B cell (primary cell): ENCODE data around the gene RAP1GAP2. TPM values are rescaled to one million over a fixed set of nuclear protein-coding genes. Genes with fewer than 3 reads are reported as not detected.

Source experiments
- ATAC-seq: fragments of 200-7000 bp; cut with Tn5 transposase; one replicate; pipeline ENCODE4 v1.10.0; 2021; ENCODE audit warnings: low read depth, mild to moderate bottlenecking, moderate number of reproducible peaks, moderate library complexity
- CTCF ChIA-PET: fragments of 350-600 bp; sonication (Branson Sonifier 250); formaldehyde crosslinking; loops from one replicate; lab custom pipeline; 2021; ENCODE audit warnings: antibody characterized with exemption, inconsistent platforms; lab: Charles Lee
- POLR2A ChIA-PET: fragments of 350-600 bp; sonication (Branson Sonifier 250); formaldehyde crosslinking; loops from one replicate; lab custom pipeline; 2021; ENCODE audit warnings: antibody characterized with exemption; lab: Charles Lee
- DNase-seq: peaks from one replicate; pipeline ENCODE4 v3.0.0; 2013
- H2AFZ ChIP-seq: 2 replicates; pipeline ENCODE4 v1.6.1; 2012; ENCODE audit warnings: mild to moderate bottlenecking, low read depth, low read length; ENCODE audit not compliant: insufficient read depth, poor library complexity, severe bottlenecking
- H3K27ac ChIP-seq, 2 donors: 1 replicate in 1 of 2; 2 replicates in 1 of 2; pipeline ENCODE4 v1.5.1; 2012 to 2013; ENCODE audit warnings: low read length in 2 of 2, mild to moderate bottlenecking in 2 of 2, moderate library complexity in 1 of 2
- H3K27me3 ChIP-seq, 4 experiments: fragments of 200-600 bp in 1 of 4; sonication (generic) in 1 of 4; replicated peaks in 1 of 4; 1 replicate in 2 of 4; 2 replicates in 2 of 4; pipeline versions ENCODE4 v1.6.1 to v1.7.0; 2013 to 2016; ENCODE audit warnings: low read length in 3 of 4, mild to moderate bottlenecking in 2 of 4, mixed read lengths in 1 of 4, moderate library complexity in 1 of 4; ENCODE audit not compliant: insufficient read depth in 4 of 4, control insufficient read depth in 3 of 4; ENCODE audit errors: control extremely low read depth in 1 of 4
- H3K36me3 ChIP-seq, 2 experiments: replicated peaks in 1 of 2; 1 replicate in 1 of 2; 2 replicates in 1 of 2; pipeline versions ENCODE4 v1.6.1 to v1.7.1; 2013; ENCODE audit warnings: low read length in 1 of 2; ENCODE audit not compliant: insufficient read depth in 2 of 2, control insufficient read depth in 1 of 2; ENCODE audit errors: control extremely low read depth in 1 of 2, extremely low read depth in 1 of 2
- H3K4me1 ChIP-seq, 2 donors: fragments of 200-600 bp in 1 of 2; sonication (generic) in 1 of 2; 1 replicate in 1 of 2; 2 replicates in 1 of 2; pipeline versions ENCODE4 v1.5.1 to v1.6.1; 2013 to 2017; ENCODE audit warnings: low read length in 2 of 2; ENCODE audit not compliant: control insufficient read depth in 2 of 2, insufficient read depth in 2 of 2
- H3K4me2 ChIP-seq: replicated peaks from 2 replicates; pipeline ENCODE3; 2012; ENCODE audit warnings: mild to moderate bottlenecking, low read depth, low read length; ENCODE audit not compliant: poor library complexity, severe bottlenecking
- H3K4me3 ChIP-seq, 5 experiments: fragments of 200-600 bp in 1 of 5; sonication (generic) in 1 of 5; 1 replicate in 3 of 5; 2 replicates in 2 of 5; pipeline versions ENCODE4 v1.5.1 to v1.7.0; 2011 to 2016; ENCODE audit warnings: low read length in 4 of 5, mild to moderate bottlenecking in 4 of 5, low read depth in 2 of 5, control low read depth in 1 of 5, moderate library complexity in 1 of 5; ENCODE audit not compliant: insufficient read depth in 1 of 5; ENCODE audit errors: control extremely low read depth in 1 of 5, extremely low read depth in 1 of 5
- H3K79me2 ChIP-seq: fragments of 200-600 bp; sonication (generic); one replicate; pipeline ENCODE4 v1.6.0; 2016; ENCODE audit warnings: low read length; ENCODE audit not compliant: control insufficient read depth, insufficient read depth
- H3K9ac ChIP-seq: fragments of 200-600 bp; sonication (generic); 2 replicates; pipeline ENCODE4 v1.6.1; 2017; ENCODE audit warnings: mild to moderate bottlenecking, low read length, moderate library complexity
- H3K9me3 ChIP-seq, 3 donors: one replicate each; pipeline versions ENCODE4 v1.6.1 to v1.7.1; 2013; ENCODE audit warnings: low read length in 2 of 3; ENCODE audit not compliant: control insufficient read depth in 2 of 3, insufficient read depth in 1 of 3; ENCODE audit errors: control extremely low read depth in 1 of 3
- H4K20me1 ChIP-seq: 2 replicates; pipeline ENCODE4 v1.6.0; 2012; ENCODE audit warnings: mild to moderate bottlenecking, low read length; ENCODE audit not compliant: insufficient read depth, control insufficient read depth, poor library complexity, severe bottlenecking
- H3K27ac Mint-ChIP-seq: one replicate; pipeline ENCODE4 v1.8.0; 2021; ENCODE audit warnings: mixed read lengths
- H3K27me3 Mint-ChIP-seq: one replicate; pipeline ENCODE4 v1.8.0; 2021; ENCODE audit warnings: mixed read lengths
- H3K4me1 Mint-ChIP-seq: one replicate; pipeline ENCODE4 v1.8.0; 2021; ENCODE audit warnings: mixed read lengths
- H3K4me3 Mint-ChIP-seq: one replicate; pipeline ENCODE4 v1.8.0; 2021; ENCODE audit warnings: mixed read lengths
- H3K9me3 Mint-ChIP-seq: one replicate; pipeline ENCODE4 v1.8.0; 2022; ENCODE audit warnings: mixed read lengths; ENCODE audit not compliant: insufficient read depth
- EZH2 ChIP-seq: IDR thresholded peaks from 2 replicates; pipeline ENCODE4 v1.6.1; 2012; ENCODE audit warnings: borderline replicate concordance, low read depth, mild to moderate bottlenecking, moderate library complexity, low read length; ENCODE audit not compliant: insufficient read depth, poor library complexity, severe bottlenecking
- WGBS: methylation state at CpG from one replicate; pipeline ENCODE4 v1.1.5; 2013; ENCODE audit warnings: missing lambda C conversion rate; ENCODE audit not compliant: insufficient coverage; 5-methylcytosine and 5-hydroxymethylcytosine counted together
- intact Hi-C: fragments of 100-400 bp; cut with micrococcal nuclease; formaldehyde crosslinking; loops from one replicate; pipeline ENCODE4 v1.10.0; 2022
- polyA plus RNA-seq: library from polyadenylated mRNA; depleted of rRNA; stranded (reverse); fragments of >200 nt; gene quantifications from 2 replicates; pipeline ENCODE4 v1.2.3, GENCODE V29; 2012
- total RNA-seq, 2 donors: library from RNA; stranded (reverse); fragments of 120-200 nt in 1 of 2; gene quantifications; 1 replicate in 1 of 2; 2 replicates in 1 of 2; pipeline versions ENCODE4 v1.2.3 to v1.2.4, GENCODE V29; 2013 to 2022
- TF ChIP-seq, protein P1 (sequence below): fragments of 200-600 bp; IDR thresholded peaks from one replicate; pipeline ENCODE4 v1.8.0; 2022; ENCODE audit warnings: antibody characterized with exemption, mild to moderate bottlenecking

The RAP1GAP2 gene
- total and polyA plus RNA-seq, 2 donors (not counting 1 experiment from before 2014, with no cell fraction given) = 14.9 to 16.4 TPM

DNA sequence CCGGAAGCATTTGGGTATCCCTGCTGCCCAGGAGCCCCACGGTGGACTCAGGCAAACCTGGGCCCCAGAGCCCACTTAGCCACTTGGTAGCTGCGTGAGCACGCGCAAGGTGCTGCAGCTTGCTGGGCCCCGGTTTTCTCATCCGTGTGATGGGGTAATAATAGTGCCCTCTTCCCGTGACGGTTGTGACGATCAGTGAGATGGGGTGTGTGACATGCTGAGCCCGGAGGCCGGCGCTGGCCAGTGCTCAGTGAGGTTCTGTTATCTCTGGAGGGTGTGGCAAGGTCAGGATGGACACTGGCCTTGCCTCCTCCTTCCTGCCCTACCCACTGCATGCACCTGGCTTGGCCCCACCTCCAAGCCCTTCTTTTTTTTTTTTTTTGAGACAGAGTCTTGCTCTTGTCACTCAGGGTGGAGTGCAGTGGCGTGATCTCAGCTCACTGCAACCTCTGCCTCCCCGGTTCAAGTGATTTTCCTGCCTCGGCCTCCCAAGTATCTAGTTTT is 82.6 kb downstream of the RAP1GAP2 start:
- Histone ChIP-seq H4K20me1 (peaks cover 21% of the 10 kb centered on the region), H3K9me3 (no peaks in the 10 kb centered on the region), H3K9ac (no peak overlapping the region), H3K27me3 (no peaks in the 10 kb centered on the region), H2AFZ (no peak overlapping the region), H3K4me2 (no peak overlapping the region), H3K4me3 (no peak overlapping the region), H3K4me1 (no peaks in the 10 kb centered on the region), H3K36me3 (no peaks in the 10 kb centered on the region), H3K27ac (no peak overlapping the region), H3K79me2 (peaks cover 11% of the 10 kb centered on the region)
- ATAC-seq = no peak
- no peak for DNase-seq
- intact Hi-C loops = no loop called here
- Mint-ChIP-seq H3K4me1 (peaks cover 12% of the 10 kb centered on the region), H3K4me3 (no peak overlapping the region), H3K9me3 (peaks cover 2% of the 10 kb centered on the region), H3K27ac (no peak overlapping the region), H3K27me3 (no peaks in the 10 kb centered on the region)
- POLR2A ChIA-PET = interaction anchor here (0.7 kb wide), 1 partner anchor 37 kb away, joined by 3 read pairs; no protein-coding TSS in a partner anchor
- TF ChIP-seq, protein P1, sequence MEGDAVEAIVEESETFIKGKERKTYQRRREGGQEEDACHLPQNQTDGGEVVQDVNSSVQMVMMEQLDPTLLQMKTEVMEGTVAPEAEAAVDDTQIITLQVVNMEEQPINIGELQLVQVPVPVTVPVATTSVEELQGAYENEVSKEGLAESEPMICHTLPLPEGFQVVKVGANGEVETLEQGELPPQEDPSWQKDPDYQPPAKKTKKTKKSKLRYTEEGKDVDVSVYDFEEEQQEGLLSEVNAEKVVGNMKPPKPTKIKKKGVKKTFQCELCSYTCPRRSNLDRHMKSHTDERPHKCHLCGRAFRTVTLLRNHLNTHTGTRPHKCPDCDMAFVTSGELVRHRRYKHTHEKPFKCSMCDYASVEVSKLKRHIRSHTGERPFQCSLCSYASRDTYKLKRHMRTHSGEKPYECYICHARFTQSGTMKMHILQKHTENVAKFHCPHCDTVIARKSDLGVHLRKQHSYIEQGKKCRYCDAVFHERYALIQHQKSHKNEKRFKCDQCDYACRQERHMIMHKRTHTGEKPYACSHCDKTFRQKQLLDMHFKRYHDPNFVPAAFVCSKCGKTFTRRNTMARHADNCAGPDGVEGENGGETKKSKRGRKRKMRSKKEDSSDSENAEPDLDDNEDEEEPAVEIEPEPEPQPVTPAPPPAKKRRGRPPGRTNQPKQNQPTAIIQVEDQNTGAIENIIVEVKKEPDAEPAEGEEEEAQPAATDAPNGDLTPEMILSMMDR = no peak
- no peak for TF ChIP-seq EZH2
- WGBS = 98% methylated on average over 10 of the region's 16 CpGs
- CTCF ChIA-PET = interaction anchor here (1.5 kb wide), 1 partner anchor 29 kb away, joined by 3 read pairs; no protein-coding TSS in a partner anchor

DNA sequence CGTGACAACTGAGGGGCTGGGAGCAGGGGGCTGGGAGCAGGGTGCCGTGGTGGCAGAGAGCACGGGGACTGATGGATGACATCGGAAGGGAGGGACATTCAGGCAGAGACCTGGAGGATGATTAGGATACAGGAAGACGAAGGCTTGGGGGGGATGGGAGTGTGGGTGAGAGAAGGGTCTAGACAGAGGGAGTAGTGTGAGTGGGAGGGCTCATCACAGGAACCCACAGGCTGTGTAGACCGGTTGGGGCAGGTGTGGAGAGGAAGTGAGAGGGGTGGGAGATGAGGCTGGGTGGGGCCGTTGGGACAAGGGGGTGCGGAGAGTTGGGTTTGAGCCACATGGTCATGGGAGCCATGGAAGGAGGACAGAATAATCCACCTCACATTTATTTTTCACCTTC is 83.8 kb downstream of the RAP1GAP2 start:
- 84% methylated on average over 4 of the region's 8 CpGs for WGBS
- H3K9me3 ChIP-seq = no peaks in the 10 kb centered on the region
- POLR2A ChIA-PET = no interaction called here
- Mint-ChIP-seq H3K4me1 (peaks cover 15% of the 10 kb centered on the region), H3K9me3 (peaks cover 2% of the 10 kb centered on the region), H3K27ac (no peak overlapping the region), H3K4me3 (no peak overlapping the region), H3K27me3 (no peaks in the 10 kb centered on the region)
- H3K79me2 ChIP-seq = peaks cover 11% of the 10 kb centered on the region
- CTCF ChIA-PET = no interaction called here
- no peak overlapping the region for H3K4me3 ChIP-seq
- H3K4me2 ChIP-seq = no peak overlapping the region
- H3K9ac ChIP-seq = no peak overlapping the region
- H4K20me1 ChIP-seq = peaks cover 26% of the 10 kb centered on the region
- DNase-seq (no peak), ATAC-seq (no peak)
- TF ChIP-seq, protein P1 = no peak
- no peak for TF ChIP-seq EZH2
- no peaks in the 10 kb centered on the region for H3K27me3 ChIP-seq
- H3K27ac ChIP-seq = no peak overlapping the region
- H3K36me3 ChIP-seq = no peaks in the 10 kb centered on the region
- intact Hi-C loops = no loop called here
- H3K4me1 ChIP-seq = no peaks in the 10 kb centered on the region
- H2AFZ ChIP-seq = no peak overlapping the region
